Heart right ventricle (tissue), 16 donors: ENCODE data around the gene TBC1D2. TPM values are rescaled to one million over a fixed set of nuclear protein-coding genes. Genes with fewer than 3 reads are reported as not detected.

Experiments
- ATAC-seq, 8 donors: fragments of 200-7000 bp; cut with Tn5 transposase; one replicate each; pipeline ENCODE4 v1.9.1; 2020; ENCODE audit warnings: mild to moderate bottlenecking in 8 of 8, moderate library complexity in 8 of 8, moderate number of reproducible peaks in 1 of 8
- DNase-seq, 2 donors: peaks; one replicate each; pipeline ENCODE4 v3.0.0-alpha.2; 2020
- H3K27ac ChIP-seq, 10 donors: fragments of 200-600 bp; sonication (generic) in 2 of 10; one replicate each; pipeline versions ENCODE4 v1.5.0 to v1.8.0; 2020 to 2022; ENCODE audit warnings: mild to moderate bottlenecking in 3 of 10
- H3K27me3 ChIP-seq, 7 donors: fragments of 200-600 bp; one replicate each; pipeline ENCODE4 v1.8.0; 2021 to 2022; ENCODE audit warnings: mild to moderate bottlenecking in 2 of 7
- H3K36me3 ChIP-seq, 9 donors: fragments of 200-600 bp; sonication (generic) in 1 of 9; one replicate each; pipeline versions ENCODE4 v1.5.0 to v1.8.0; 2020 to 2022; ENCODE audit warnings: mild to moderate bottlenecking in 2 of 9
- H3K4me1 ChIP-seq, 9 donors: fragments of 200-600 bp; sonication (generic) in 1 of 9; one replicate each; pipeline versions ENCODE4 v1.5.0 to v1.8.0; 2020 to 2022; ENCODE audit warnings: mild to moderate bottlenecking in 4 of 9
- H3K4me3 ChIP-seq, 10 donors: fragments of 200-600 bp; sonication (generic) in 2 of 10; one replicate each; pipeline versions ENCODE4 v1.5.0 to v1.8.0; 2020 to 2022; ENCODE audit warnings: mild to moderate bottlenecking in 7 of 10, moderate library complexity in 2 of 10
- H3K9me3 ChIP-seq, 11 donors: fragments of 200-600 bp in 10 of 11; sonication (generic) in 2 of 11; one replicate each; pipeline versions ENCODE4 v1.5.0 to v1.8.0; 2013 to 2022; ENCODE audit warnings: mild to moderate bottlenecking in 2 of 11, control low read depth in 1 of 11, moderate library complexity in 1 of 11
- CTCF ChIP-seq, 9 donors: fragments of 200-600 bp; sonication (generic) in 2 of 9; IDR thresholded peaks; one replicate each; pipeline versions ENCODE4 v1.5.0 to v1.8.0; 2021 to 2022; ENCODE audit warnings: antibody characterized with exemption in 9 of 9, mild to moderate bottlenecking in 5 of 9, moderate library complexity in 1 of 9
- WGBS, 2 donors: extraction: QIAGEN DNeasy Blood & Tissue Kit; methylation state at CpG; one replicate each; pipeline ENCODE4 v1.1.7; 2013; ENCODE audit warnings: inconsistent platforms in 1 of 2; 5-methylcytosine and 5-hydroxymethylcytosine counted together
- intact Hi-C, 10 donors: fragments of 100-400 bp; cut with DNase I; formaldehyde crosslinking; loops; one replicate each; pipeline versions ENCODE4 v1.11.1 to v1.14.2; 2022
- polyA plus RNA-seq, 2 donors: library from polyadenylated mRNA; stranded (reverse); fragments of 200-250 nt; gene quantifications; one replicate each; pipeline ENCODE4 v1.2.3, GENCODE V29; 2013
- total RNA-seq, 10 donors: library from RNA; stranded (reverse); fragmentation: NEBNext Ultra II Directional in 3 of 10; extraction: Animal tissue kit (Norgen Biotek cat#: 25700) in 3 of 10; gene quantifications; one replicate each; pipeline versions ENCODE4 v1.2.1 to v1.2.4, GENCODE V29; 2021 to 2023
- donor health status: Arrhythmogenic right ventricular cardiomyopathy.
- donor health status: ischemic (EF 13 %, LVEDD 7.1; RV severe dilation, severe dysfunction).
- donor health status: healthy with polysubstance abuse.
- donor health status: DM: no; HTN: yes; CAD: no.
- donor health status: DM: no; HTN: no; CAD: no.
- donor health status: ischemic (EF 25% LVEDD 6.9; RV normal size, moderate dysfunction).
- donor health status: ischemic (EF 25% LVEDD 5.7; RV mildly dilated, moderate dysfunction).
- donor health status: healthy.
- donor health status: DM: yes; HTN: yes; CAD: no.
- donor health status: Ischemic cardiomyopathy.
- donor health status: ischemic (EF 35%, LVEDD 5.7; RV mildly dilated, moderate dysfunction).
- donor health status: nonischemic (EF 11% LVEDD 7.7; RV severe dilation, severe dysfunction).
- donor health status: DM: yes; HTN: yes; CAD: no.
- donor health status: PGD.
- donor health status: ischemic (EF 29% LVEDD 5.4; RV normal size, mild dysfunction).
- donor health status: nonischemic (EF 23%, LVEDD 6.1; RV moderate dilation, normal function).

TBC1D2 gene
- total and polyA plus RNA-seq, 12 donors, result 0.49 to 4.3 (median 1.9) TPM

GRCh38 chr9:98211260-98211659, 44.2 kb downstream of the TBC1D2 start:
- intact Hi-C loops, result no loop called here
- DNase-seq (no peak), ATAC-seq (no peak)
- H3K27ac ChIP-seq, result no peak overlapping the region
- H3K4me1 ChIP-seq, result no peaks in the 10 kb centered on the region
- H3K4me3 ChIP-seq, result no peak overlapping the region
- no peak for TF ChIP-seq CTCF (IDR thresholded peaks at IDR 0.05)
- no peaks in the 10 kb centered on the region for H3K27me3 ChIP-seq
- 96 to 98% methylated on average over 3 of the region's 3 CpGs for WGBS, 2 donors
- peaks cover 0 to 84% (median 4%) of the 10 kb centered on the region in 9 donors for H3K36me3 ChIP-seq
- no peaks in the 10 kb centered on the region for H3K9me3 ChIP-seq

- Histone ChIP-seq H3K4me1 (peaks cover 0 to 7% (median 0%) of the 10 kb centered on the region in 9 donors), H3K27ac (no peak overlapping the region), H3K4me3 (no peak overlapping the region), H3K9me3 (no peaks in the 10 kb centered on the region), H3K36me3 (peaks cover 0 to 76% (median 4%) of the 10 kb centered on the region in 9 donors), H3K27me3 (no peaks in the 10 kb centered on the region)
- intact Hi-C loops, result no loop called here
- WGBS, 2 donors, result 97 to 98% methylated on average over 8 to 9 of the region's 9 CpGs
- no peak for DNase-seq
- no peak for TF ChIP-seq CTCF (IDR thresholded peaks at IDR 0.05)
- peak in 1 of 8 donors; percentile 21 for ATAC-seq
These were observed 45.0 kb downstream of the TBC1D2 start for GRCh38 chr9:98210435-98210834.

DNA sequence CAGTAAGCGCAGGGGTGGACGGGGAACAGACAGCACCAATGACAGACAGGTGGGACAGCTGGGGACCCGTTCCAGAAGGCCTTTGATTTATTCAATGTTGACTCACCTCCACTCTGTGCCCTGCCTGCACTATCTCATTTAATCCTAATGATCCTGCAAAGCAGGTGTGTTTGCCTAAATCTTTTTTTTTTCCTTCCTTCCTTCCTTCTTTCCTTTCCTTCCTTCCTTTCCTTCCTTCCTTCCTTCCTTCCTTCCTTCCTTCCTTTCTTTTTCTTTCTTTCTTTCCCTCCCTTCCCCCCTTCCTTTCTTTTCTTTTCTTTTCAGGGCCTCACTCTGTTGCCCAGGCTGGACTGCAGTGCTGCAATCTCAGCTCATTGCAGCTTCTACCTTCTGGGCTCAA, 45.9 kb downstream of the TBC1D2 start:
- H3K4me1 ChIP-seq, result peaks cover 0 to 7% (median 0%) of the 10 kb centered on the region in 9 donors
- H3K27me3 ChIP-seq, result no peaks in the 10 kb centered on the region
- no peak overlapping the region for H3K4me3 ChIP-seq
- H3K27ac ChIP-seq, result no peak overlapping the region
- H3K9me3 ChIP-seq, result no peaks in the 10 kb centered on the region
- no peak for TF ChIP-seq CTCF (IDR thresholded peaks at IDR 0.05)
- 85 to 86% methylated on average over 3 of the region's 3 CpGs for WGBS, 2 donors
- DNase-seq (no peak), ATAC-seq (no peak)
- H3K36me3 ChIP-seq, result peaks cover 0 to 71% (median 4%) of the 10 kb centered on the region in 9 donors
- intact Hi-C loops, result loop anchor here in 5 of 10 donors (5.0 to 10.0 kb wide), 3 partner anchors 53 to 285 kb away; partner anchors contain the start of gene TRMO (in 1 of the 5)

DNA sequence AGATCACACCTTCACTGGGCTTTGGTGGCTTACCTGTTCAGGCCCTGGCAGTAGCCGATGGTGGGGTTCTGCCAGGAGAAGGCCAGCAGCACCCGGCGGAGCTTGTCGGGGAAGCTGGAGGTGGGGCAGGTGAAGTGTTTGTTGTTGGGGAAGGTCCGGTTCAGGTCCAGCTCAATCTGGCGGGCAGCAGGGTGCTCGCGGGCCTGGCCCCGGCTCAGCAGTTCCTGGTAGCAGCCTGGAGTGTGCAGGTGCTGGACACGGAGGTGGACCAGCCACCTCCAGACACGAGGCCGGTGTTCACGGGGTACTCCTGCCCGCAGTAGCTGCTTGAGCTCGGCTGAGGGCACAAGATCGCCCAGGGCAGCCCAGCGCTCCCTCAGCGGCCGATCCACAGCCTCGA, 46.8 kb downstream of the TBC1D2 start:
- Histone ChIP-seq H3K27me3 (no peaks in the 10 kb centered on the region), H3K4me3 (no peak overlapping the region), H3K36me3 (peaks cover 0 to 72% (median 4%) of the 10 kb centered on the region in 9 donors), H3K9me3 (no peaks in the 10 kb centered on the region), H3K4me1 (peaks cover 0 to 7% (median 0%) of the 10 kb centered on the region in 9 donors), H3K27ac (no peak overlapping the region)
- DNase-seq (no peak), ATAC-seq (no peak)
- intact Hi-C loops, result loop anchor here in 5 of 10 donors (5.0 to 10.0 kb wide), 3 partner anchors 54 to 284 kb away; partner anchors contain the start of gene TRMO (in 1 of the 5)
- 95 to 97% methylated on average over 19 to 20 of the region's 20 CpGs for WGBS, 2 donors
- TF ChIP-seq CTCF (IDR thresholded peaks at IDR 0.05), result no peak
